HCT116 (cell line): ENCODE results near the gene KIF3C. TPM values are rescaled to one million over a fixed set of nuclear protein-coding genes. Genes with fewer than 3 reads are reported as not detected.

Source experiments
- ATAC-seq: fragments of 200-7000 bp; cut with Tn5 transposase; 2 replicates; pipeline ENCODE4 v1.9.1; 2020; ENCODE audit warnings: mild to moderate bottlenecking, moderate library complexity
- BruUV-seq: library from RNA; stranded (reverse); fragments of 400-500 nt; replicated peaks from 2 replicates; lab custom pipeline; 2021; lab: Mats Ljungman, UMichigan
- CTCF ChIA-PET: fragments of 300-600 bp; sonication (Branson Sonifier 250); formaldehyde crosslinking; loops from one replicate; lab custom pipeline; 2021; ENCODE audit warnings: antibody characterized with exemption; lab: Charles Lee
- POLR2A ChIA-PET: fragments of 300-600, 350-600 bp; sonication (Branson Sonifier 250); formaldehyde crosslinking; loops from one replicate; lab custom pipeline; 2021; ENCODE audit warnings: antibody characterized with exemption; lab: Charles Lee
- RAD21 ChIA-PET, 2 experiments: fragments of 300-600 bp; sonication (Branson Sonifier 250); formaldehyde crosslinking; loops; one replicate each; lab custom pipeline; 2023; ENCODE audit warnings: low total read pairs in 2 of 2; ENCODE audit not compliant: uncharacterized antibody in 2 of 2, unreplicated experiment in 2 of 2, low non-redundant PET in 1 of 2; lab: Charles Lee
- DNase-seq: peaks from one replicate; pipeline ENCODE4 v3.0.0-alpha.2; 2010; ENCODE audit warnings: low read depth, low spot score
- H2AFZ ChIP-seq: fragments of 200-600 bp; shearing (Covaris generic), sonication (generic); 2 replicates; pipeline ENCODE4 v1.6.1; 2017; ENCODE audit warnings: low read depth, mixed run types, mixed read lengths, antibody characterized with exemption, low read length; ENCODE audit not compliant: poor library complexity, severe bottlenecking
- H3K27ac ChIP-seq: 2 replicates; pipeline ENCODE4 v1.5.1; 2012; ENCODE audit warnings: low read depth, low read length
- H3K27me3 ChIP-seq: fragments of 200-600 bp; sonication (generic); 2 replicates; pipeline ENCODE4 v1.6.1; 2016; ENCODE audit warnings: mixed run types, low read length, mixed read lengths; ENCODE audit not compliant: insufficient read depth
- H3K36me3 ChIP-seq, 2 experiments: fragments of 200-500 bp in 1 of 2; fragments of 200-600 bp in 1 of 2; sonication (Bioruptor generic) in 1 of 2; sonication (generic) in 1 of 2; 2 replicates each; pipeline versions ENCODE4 v1.5.1 to v1.6.1; 2014 to 2016; ENCODE audit warnings: low read length in 2 of 2, inconsistent platforms in 1 of 2, mixed read lengths in 1 of 2, mixed run types in 1 of 2; ENCODE audit not compliant: insufficient read depth in 2 of 2, control insufficient read depth in 1 of 2
- H3K4me1 ChIP-seq, 2 experiments: fragments of 200-600 bp in 1 of 2; sonication (generic) in 1 of 2; 2 replicates each; pipeline versions ENCODE4 v1.5.1 to v1.6.1; 2012 to 2017; ENCODE audit warnings: low read length in 2 of 2, inconsistent platforms in 1 of 2, mild to moderate bottlenecking in 1 of 2, mixed read lengths in 1 of 2, mixed run types in 1 of 2, moderate library complexity in 1 of 2; ENCODE audit not compliant: insufficient read depth in 2 of 2, control insufficient read depth in 1 of 2
- H3K4me2 ChIP-seq: fragments of 200-600 bp; sonication (generic); 2 replicates; pipeline ENCODE4 v1.6.1; 2017; ENCODE audit warnings: mixed run types, low read length, mixed read lengths
- H3K4me3 ChIP-seq, 2 experiments: fragments of 200-600 bp in 1 of 2; sonication (generic) in 1 of 2; replicated peaks in 1 of 2; 2 replicates each; pipeline ENCODE4 v1.5.1; 2011 to 2016; ENCODE audit warnings: low read length in 2 of 2, control low read depth in 1 of 2, low read depth in 1 of 2, mild to moderate bottlenecking in 1 of 2, mixed read lengths in 1 of 2, mixed run types in 1 of 2
- H3K79me2 ChIP-seq: fragments of 200-600 bp; sonication (generic); 2 replicates; pipeline ENCODE4 v1.6.1; 2017; ENCODE audit warnings: mild to moderate bottlenecking, mixed run types, low read length, moderate library complexity, mixed read lengths; ENCODE audit not compliant: insufficient read depth
- H3K9ac ChIP-seq: fragments of 200-600 bp; sonication (generic); 2 replicates; pipeline ENCODE4 v1.6.1; 2016; ENCODE audit warnings: low read length, mixed read lengths
- H3K9me2 ChIP-seq: fragments of 200-600 bp; sonication (generic), shearing (Covaris generic); 2 replicates; pipeline ENCODE4 v1.6.1; 2017; ENCODE audit warnings: mixed run types, mild to moderate bottlenecking, moderate library complexity; ENCODE audit not compliant: insufficient read depth
- H3K9me3 ChIP-seq, 2 experiments: fragments of 200-500 bp in 1 of 2; fragments of 200-600 bp in 1 of 2; sonication (Bioruptor generic) in 1 of 2; sonication (generic) in 1 of 2; 2 replicates each; pipeline ENCODE4 v1.6.1; 2014 to 2017; ENCODE audit warnings: low read length in 2 of 2, mixed read lengths in 2 of 2, inconsistent platforms in 1 of 2, low read depth in 1 of 2, mild to moderate bottlenecking in 1 of 2, mixed run types in 1 of 2, moderate library complexity in 1 of 2; ENCODE audit not compliant: control insufficient read depth in 1 of 2, insufficient read depth in 1 of 2
- H4K20me1 ChIP-seq: fragments of 200-600 bp; sonication (generic), shearing (Covaris generic); 2 replicates; pipeline ENCODE4 v1.6.1; 2017; ENCODE audit warnings: mixed run types, mild to moderate bottlenecking, moderate library complexity; ENCODE audit not compliant: insufficient read depth
- CBX3 ChIP-seq: IDR thresholded peaks from 2 replicates; pipeline ENCODE4 v1.6.1; 2012; ENCODE audit warnings: low read depth
- CEBPB ChIP-seq: IDR thresholded peaks from 2 replicates; pipeline ENCODE4 v1.6.1; 2012; ENCODE audit warnings: low read depth
- CTCF ChIP-seq, 3 experiments: fragments of 200-600 bp in 1 of 3; sonication (generic) in 1 of 3; IDR thresholded peaks in 2 of 3; conservative IDR thresholded peaks in 1 of 3; 2 replicates each; pipeline ENCODE4 v1.5.1; 2012 to 2017; ENCODE audit warnings: low read depth in 2 of 3, low read length in 2 of 3, antibody characterized with exemption in 1 of 3, borderline replicate concordance in 1 of 3, control low read depth in 1 of 3, mild to moderate bottlenecking in 1 of 3, mixed read lengths in 1 of 3, mixed run types in 1 of 3, moderate library complexity in 1 of 3; ENCODE audit not compliant: insufficient read depth in 1 of 3
- EGR1 ChIP-seq: IDR thresholded peaks from 2 replicates; pipeline ENCODE4 v1.6.1; 2012; ENCODE audit warnings: low read depth
- ELF1 ChIP-seq: IDR thresholded peaks from 2 replicates; pipeline ENCODE4 v1.6.1; 2012; ENCODE audit warnings: low read depth, borderline replicate concordance
- EZH2 ChIP-seq: fragments of 200-600 bp; sonication (generic); IDR thresholded peaks from 2 replicates; pipeline ENCODE4 v1.6.1; 2017; ENCODE audit warnings: antibody characterized with exemption, mixed run types
- EZH2phosphoT487 ChIP-seq: fragments of 200-600 bp; IDR thresholded peaks from 2 replicates; pipeline ENCODE4 v1.6.1; 2018; ENCODE audit warnings: antibody characterized with exemption, borderline replicate concordance
- FOSL1 ChIP-seq: IDR thresholded peaks from 2 replicates; pipeline ENCODE4 v1.6.1; 2012; ENCODE audit warnings: low read depth
- JUND ChIP-seq: IDR thresholded peaks from 2 replicates; pipeline ENCODE4 v1.6.1; 2012
- MAX ChIP-seq: IDR thresholded peaks from 2 replicates; pipeline ENCODE4 v1.6.1; 2012
- POLR2A ChIP-seq: IDR thresholded peaks from 2 replicates; pipeline ENCODE4 v1.7.0; 2011; ENCODE audit warnings: borderline replicate concordance; ENCODE audit not compliant: insufficient read depth, insufficient read length; ENCODE audit errors: extremely low read depth
- POLR2AphosphoS5 ChIP-seq: IDR thresholded peaks from 2 replicates; pipeline ENCODE4 v1.6.1; 2011; ENCODE audit warnings: mild to moderate bottlenecking, low read depth, low read length, moderate library complexity
- RAD21 ChIP-seq: IDR thresholded peaks from 2 replicates; pipeline ENCODE4 v1.6.1; 2012; ENCODE audit warnings: low read depth, mild to moderate bottlenecking
- REST ChIP-seq: IDR thresholded peaks from 2 replicates; pipeline ENCODE4 v1.6.1; 2012; ENCODE audit warnings: low read depth
- SIN3A ChIP-seq: IDR thresholded peaks from 2 replicates; pipeline ENCODE4 v1.6.1; 2012; ENCODE audit warnings: low read depth
- SRF ChIP-seq: IDR thresholded peaks from 2 replicates; pipeline ENCODE4 v1.6.1; 2012; ENCODE audit warnings: low read depth
- TCF7L2 ChIP-seq: IDR thresholded peaks from 2 replicates; pipeline ENCODE4 v1.7.0; 2011; ENCODE audit warnings: borderline replicate concordance, inconsistent platforms; ENCODE audit not compliant: insufficient read depth, insufficient read length; ENCODE audit errors: extremely low read depth
- ZBTB33 ChIP-seq: IDR thresholded peaks from 2 replicates; pipeline ENCODE4 v1.6.1; 2011; ENCODE audit warnings: mild to moderate bottlenecking, low read length, moderate library complexity; ENCODE audit not compliant: insufficient replicate concordance; ENCODE audit errors: extremely low read depth
- ZFX ChIP-seq: fragments of 450-650 bp; IDR thresholded peaks from 2 replicates; pipeline ENCODE4 v1.6.1; 2017
- intact Hi-C: fragments of 100-400 bp; cut with micrococcal nuclease; formaldehyde crosslinking; loops from 2 replicates; pipeline ENCODE4 v1.10.0; 2022
- total RNA-seq: library from RNA; stranded (reverse); gene quantifications from one replicate; pipeline ENCODE4 v1.2.1, GENCODE V29; 2021; ENCODE audit not compliant: unreplicated experiment
- TF ChIP-seq, protein P1 (sequence below): IDR thresholded peaks from 2 replicates; pipeline ENCODE4 v1.6.1; 2012

The KIF3C gene
- total RNA-seq, 1 experiment from 2014 or later, result 5.4 TPM

DNA sequence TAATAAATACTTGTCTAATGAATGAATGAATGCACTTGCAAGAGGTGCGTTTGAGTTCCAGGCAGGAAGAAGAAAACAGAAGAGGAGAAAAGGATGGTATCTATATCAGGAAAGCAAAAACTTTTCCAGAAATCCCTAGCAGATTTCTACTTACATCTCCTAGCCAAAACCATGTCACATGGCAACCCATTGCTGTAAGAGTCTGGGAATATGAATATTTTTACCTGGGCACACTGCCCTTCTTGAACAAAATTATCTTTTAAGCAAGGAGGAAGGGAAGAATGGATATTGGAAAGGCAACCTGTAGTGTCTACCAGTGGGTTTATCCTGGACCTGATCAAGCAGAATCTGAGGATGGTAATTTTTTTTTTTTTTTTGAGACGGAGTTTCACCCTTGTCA, 59.8 kb downstream of the KIF3C start:
- Histone ChIP-seq H3K27ac (no peak overlapping the region), H3K27me3 (no peaks in the 10 kb centered on the region), H3K9me2 (no peaks in the 10 kb centered on the region), H3K9ac (no peak overlapping the region), H3K9me3 (no peaks in the 10 kb centered on the region), H3K4me2 (no peak overlapping the region), H2AFZ (no peak overlapping the region), H4K20me1 (no peaks in the 10 kb centered on the region), H3K4me1 (no peaks in the 10 kb centered on the region), H3K36me3 (no peaks in the 10 kb centered on the region), H3K79me2 (no peaks in the 10 kb centered on the region), H3K4me3 (no peak overlapping the region)
- ATAC-seq (no peak), DNase-seq (no peak)
- BruUV-seq, result no TSS peak
- POLR2A ChIA-PET, result interaction anchor here (1.2 kb wide), 1 partner anchor 44 kb away, joined by 5 read pairs; the partner anchor contains the start of gene ASXL2
- CTCF ChIA-PET, result no interaction called here
- intact Hi-C loops, result no loop called here
- RAD21 ChIA-PET, result no interaction called here
- TF ChIP-seq CTCF (IDR thresholded peaks at IDR 0.05 in 2 of 3, conservative IDR thresholded peaks at IDR 0.05 in 1 of 3; ENCODE audit: borderline replicate concordance in 1 of 3, insufficient read depth in 1 of 3, low read depth in 2 of 3, low read length in 2 of 3) (no peak), SIN3A (no peak), SRF (no peak), EZH2 (no peak), ZBTB33 (no peak), CEBPB (no peak), MAX (no peak), ELF1 (no peak), ZFX (no peak), FOSL1 (no peak), RAD21 (no peak), TCF7L2 (no peak), EGR1 (no peak), REST (no peak), EZH2phosphoT487 (no peak), CBX3 (no peak), JUND (no peak), POLR2AphosphoS5 (no peak), POLR2A (no peak)
- TF ChIP-seq, protein P1, sequence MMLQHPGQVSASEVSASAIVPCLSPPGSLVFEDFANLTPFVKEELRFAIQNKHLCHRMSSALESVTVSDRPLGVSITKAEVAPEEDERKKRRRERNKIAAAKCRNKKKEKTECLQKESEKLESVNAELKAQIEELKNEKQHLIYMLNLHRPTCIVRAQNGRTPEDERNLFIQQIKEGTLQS, result no peak
